COLO668 (cell line): ENCODE data around the gene BTBD10.
A peak's percentile ranks its signal among the peaks of the same experiment; 100 is the strongest.

Source experiments
- DNase-seq: peaks from one replicate; lab custom pipeline; 2025; ENCODE audit not compliant: unreplicated experiment; lab: John Stamatoyannopoulos, UW

BTBD10 gene

GRCh38 chr11:13376402-13376801, 86.6 kb downstream of the BTBD10 start:
- no peak for DNase-seq

GRCh38 chr11:13375798-13376197, 87.2 kb downstream of the BTBD10 start:
- no peak for DNase-seq

- no peak for DNase-seq
Observed at GRCh38 chr11:13373216-13373615, 89.8 kb downstream of the BTBD10 start.

DNA sequence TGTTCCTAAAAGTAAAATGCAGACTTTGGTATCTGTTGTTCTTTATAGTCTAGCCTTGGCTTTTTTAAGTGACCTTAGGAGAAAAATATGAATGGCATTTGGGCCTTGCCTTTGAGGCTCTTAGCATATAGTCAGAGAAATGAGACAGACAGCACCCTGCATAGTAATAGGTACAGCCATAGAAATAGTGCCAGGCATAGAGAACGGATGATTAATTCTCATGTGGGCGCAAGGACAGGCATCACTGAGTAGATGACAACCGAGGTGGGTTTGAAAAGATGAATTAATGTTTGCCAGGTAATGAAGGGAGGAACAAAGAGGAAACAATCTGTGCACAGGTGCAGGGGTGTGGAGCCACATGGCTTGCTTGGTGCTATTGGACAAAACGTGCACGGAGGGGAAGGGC, 95.0 kb downstream of the BTBD10 start:
- no peak for DNase-seq

- no peak for DNase-seq
Observed at GRCh38 chr11:13367115-13367514, 95.9 kb downstream of the BTBD10 start.

DNA sequence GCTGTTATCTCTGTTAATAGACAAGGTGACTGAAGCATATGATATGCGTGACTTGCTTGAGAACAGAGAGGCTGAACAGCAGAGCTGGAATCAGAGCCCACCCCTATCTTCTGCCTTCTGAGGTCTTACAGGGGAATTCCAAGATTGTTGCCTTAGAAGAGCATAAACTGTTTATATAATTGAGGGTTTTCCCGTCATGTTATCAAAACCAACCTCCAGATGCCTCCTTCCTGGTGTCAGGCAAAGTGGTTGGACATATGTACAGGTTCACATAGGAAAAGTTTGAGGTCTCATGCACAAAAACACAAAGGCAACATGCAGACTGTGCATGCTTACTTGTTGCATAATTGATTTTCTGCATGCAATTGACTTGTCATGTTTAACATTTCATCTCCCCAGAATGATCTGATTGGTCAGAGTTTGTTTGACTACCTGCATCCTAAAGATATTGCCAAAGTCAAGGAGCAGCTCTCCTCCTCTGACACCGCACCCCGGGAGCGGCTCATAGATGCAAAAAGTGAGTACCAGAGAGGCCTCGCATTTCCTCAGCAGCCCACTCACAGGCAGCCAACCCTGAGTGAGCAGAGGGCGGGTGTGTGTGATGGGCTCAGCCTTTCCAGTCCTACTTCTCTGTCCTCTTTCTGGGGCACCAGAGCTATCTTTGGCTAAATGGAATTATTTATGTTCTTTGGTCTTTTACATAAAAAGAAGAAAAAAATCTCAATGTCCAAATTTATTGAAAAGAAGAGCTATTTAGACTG, 96.6 kb downstream of the BTBD10 start:
- DNase-seq = no peak

- DNase-seq = no peak
Observed at GRCh38 chr11:13364388-13364787, 98.6 kb downstream of the BTBD10 start.

GRCh38 chr11:13362596-13363109, 100.4 kb downstream of the BTBD10 start:
- no peak for DNase-seq

- no peak for DNase-seq
Observed at GRCh38 chr11:13358596-13359270, 104.3 kb downstream of the BTBD10 start.

GRCh38 chr11:13357232-13357631, 105.8 kb downstream of the BTBD10 start:
- no peak for DNase-seq

- no peak for DNase-seq
Observed at GRCh38 chr11:13355191-13355590, 107.8 kb downstream of the BTBD10 start.

DNA sequence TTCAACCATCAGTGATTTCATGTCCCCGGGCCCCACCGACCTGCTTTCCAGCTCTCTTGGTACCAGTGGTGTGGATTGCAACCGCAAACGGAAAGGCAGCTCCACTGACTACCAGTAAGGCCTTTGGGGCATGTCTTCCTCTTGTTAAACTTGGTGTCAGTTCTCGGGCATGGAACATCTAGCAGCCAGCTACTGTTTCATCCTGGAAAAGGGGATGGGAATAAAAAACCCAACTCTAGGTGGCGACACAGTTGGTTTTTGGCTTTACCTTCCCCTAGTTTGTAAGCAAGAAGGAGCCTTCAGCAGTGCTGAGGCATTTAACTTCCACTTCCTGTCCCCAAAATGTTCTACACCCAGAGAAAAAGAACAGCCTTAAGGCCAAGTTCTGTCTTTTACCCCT, 108.7 kb downstream of the BTBD10 start:
- DNase-seq = no peak

DNA sequence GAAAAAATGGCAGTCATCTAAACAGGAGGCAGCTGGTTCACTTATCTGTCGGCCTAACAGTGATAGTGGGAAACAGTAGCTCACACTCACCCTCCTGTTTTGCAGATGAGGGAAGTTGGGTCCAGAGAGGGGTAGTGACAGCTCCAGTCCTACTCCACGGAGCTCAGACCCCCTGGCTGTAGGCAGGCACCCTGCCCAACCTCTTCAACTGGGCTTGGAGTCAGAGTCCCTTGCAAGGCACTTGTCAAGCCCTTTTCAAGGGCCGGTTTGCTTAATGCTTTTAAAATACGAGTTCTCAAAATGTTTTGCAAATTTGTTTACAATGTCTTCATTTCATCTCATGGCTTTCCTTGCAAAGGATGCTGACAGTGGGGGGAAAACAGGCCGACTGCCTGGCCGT, 110.3 kb downstream of the BTBD10 start:
- no peak for DNase-seq

DNA sequence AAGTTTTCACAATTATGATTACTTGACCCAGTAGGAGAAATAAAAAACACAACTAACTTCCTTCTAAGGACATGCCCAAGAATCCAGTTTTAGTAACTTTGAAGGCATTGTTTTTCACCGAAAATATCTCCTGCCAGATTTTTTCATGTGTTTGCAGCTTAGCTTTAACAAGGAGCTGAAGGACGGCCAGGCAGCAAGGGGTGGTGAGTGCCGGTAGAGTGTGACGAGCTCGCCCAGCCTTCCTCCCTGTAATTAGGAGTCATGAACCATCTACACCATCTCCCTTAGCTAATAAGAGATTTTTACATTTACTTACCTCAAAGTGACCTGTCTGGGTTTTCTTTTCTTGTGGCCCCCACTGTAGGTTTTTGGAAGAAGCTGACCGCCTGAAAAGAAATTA, 113.4 kb downstream of the BTBD10 start:
- no peak for DNase-seq

GRCh38 chr11:13349046-13349445, 114.0 kb downstream of the BTBD10 start:
- DNase-seq = no peak

DNA sequence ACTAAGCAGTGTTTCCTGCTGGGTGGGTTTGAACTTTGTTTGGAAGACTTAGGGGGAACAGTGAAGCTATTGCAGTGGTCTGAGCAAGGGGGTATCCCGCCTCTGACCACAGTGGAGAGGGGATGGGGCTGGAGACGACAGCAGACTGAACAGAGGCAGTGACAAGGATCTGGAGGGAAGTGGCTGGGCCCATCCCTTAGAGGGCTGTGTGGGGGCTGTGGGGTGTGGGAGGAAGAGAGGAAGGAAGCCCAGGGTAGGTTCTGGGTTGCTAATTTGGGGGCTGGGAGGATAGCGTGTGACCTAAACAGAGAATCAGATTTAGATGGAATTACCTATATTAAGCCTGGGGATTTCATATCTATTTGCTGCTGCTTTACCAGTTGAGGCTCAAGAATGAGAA, 114.7 kb downstream of the BTBD10 start:
- DNase-seq = no peak

DNA sequence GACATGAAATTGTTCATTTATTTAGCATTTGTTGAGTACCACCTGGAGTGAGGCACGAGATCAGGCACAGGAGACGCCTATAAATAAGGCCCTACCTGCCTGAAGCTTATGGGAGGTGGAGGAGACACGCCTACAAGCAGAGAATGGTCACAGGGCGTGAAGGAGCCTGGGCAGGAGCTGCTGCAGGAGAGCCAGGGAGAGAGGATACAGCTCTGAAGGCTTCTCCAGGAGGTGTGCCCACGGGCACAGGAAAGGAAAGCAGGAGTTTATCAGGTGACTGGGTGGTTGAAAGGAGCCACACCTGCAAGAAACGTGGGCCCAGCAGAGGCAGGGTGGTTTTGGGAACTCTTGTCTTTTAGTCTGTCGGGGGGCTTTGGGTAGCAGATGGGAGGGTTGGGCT, 115.1 kb downstream of the BTBD10 start:
- no peak for DNase-seq

DNA sequence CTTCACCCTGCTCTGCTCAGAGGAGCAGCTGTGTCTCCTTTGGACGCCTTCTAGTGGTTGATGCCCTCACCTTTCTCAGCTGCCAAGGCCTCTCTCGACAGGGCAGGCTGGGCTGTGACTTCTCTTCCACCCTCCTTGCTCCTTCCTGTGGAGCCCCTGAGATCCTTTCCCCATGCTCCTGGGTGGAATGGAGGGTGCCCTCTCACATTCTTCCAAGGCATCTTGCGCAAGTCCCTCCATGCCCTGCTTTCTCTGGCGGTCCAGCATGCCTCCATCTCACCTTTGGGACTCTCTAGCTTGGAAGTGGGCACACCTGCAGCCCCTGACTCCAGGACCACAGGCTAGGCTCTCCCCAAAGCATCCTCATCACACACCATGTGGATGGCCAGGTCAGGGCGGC, 116.6 kb downstream of the BTBD10 start:
- DNase-seq = no peak

DNA sequence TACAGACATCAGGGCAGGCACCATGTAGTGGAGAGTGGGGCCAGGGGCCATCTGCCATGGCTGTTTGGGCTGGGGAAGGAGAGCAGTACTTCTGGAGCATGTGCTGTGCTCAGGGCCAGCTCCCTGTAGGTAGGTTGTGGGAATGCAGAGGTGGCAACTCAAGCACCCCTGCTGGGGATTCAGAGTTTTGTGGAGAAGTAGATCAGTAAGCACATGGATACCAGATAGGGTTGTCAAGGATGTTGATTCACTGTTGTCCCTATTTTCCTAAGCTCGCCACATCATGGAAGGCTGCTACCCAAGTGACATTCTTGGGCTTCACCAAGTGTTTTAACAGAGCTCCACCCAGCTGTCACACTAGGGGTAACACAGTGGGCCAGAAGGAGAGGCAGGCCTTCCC, 118.2 kb downstream of the BTBD10 start:
- no peak for DNase-seq

GRCh38 chr11:13343931-13344717, 118.9 kb downstream of the BTBD10 start:
- peak; percentile 74 for DNase-seq

- no peak for DNase-seq
Observed at GRCh38 chr11:13343067-13343466, 120.0 kb downstream of the BTBD10 start.

- no peak for DNase-seq
Observed at GRCh38 chr11:13341026-13341425, 122.0 kb downstream of the BTBD10 start.
